Ishikawa (cell line): Measurements from ENCODE around the gene VANGL2.

ENCODE experiments used
- RAD21 ChIP-seq: IDR thresholded peaks from 2 replicates; pipeline ENCODE4 v1.6.1; 2012; ENCODE audit warnings: low read depth
- TCF12 ChIP-seq: IDR thresholded peaks from 2 replicates; pipeline ENCODE4 v1.6.1; 2012; ENCODE audit warnings: low read depth
- USF1 ChIP-seq: IDR thresholded peaks from 2 replicates; pipeline ENCODE4 v1.6.1; 2012

- TF ChIP-seq RAD21 (no peak), TCF12 (no peak), USF1 (no peak)
Observed at GRCh38 chr1:160467576-160467975, 67.2 kb downstream of the VANGL2 start.
